Caki2 (cell line): Measurements from ENCODE around the gene FRMD4A. TPM values are rescaled to one million over a fixed set of nuclear protein-coding genes. Genes with fewer than 3 reads are reported as not detected.
"Not testable (repeated sequence)": the region's sequence is repeated elsewhere in the genome, so short reads cannot be mapped to it uniquely, and the experiment has no call there.

ENCODE experiments used
- DNase-seq: peaks from one replicate; pipeline ENCODE4 v3.0.0-alpha.2; 2015; ENCODE audit warnings: low read depth
- in situ Hi-C: cut with HindIII; loops from 2 replicates; pipeline ENCODE4 v1.10.0; 2016; ENCODE audit warnings: low sequenced_read_pairs, low pct_unique_long_range_greater_than_20kb, mixed read lengths
- total RNA-seq: library from RNA; depleted of rRNA; stranded (reverse); fragments of >200 nt; shearing (Covaris generic); gene quantifications from 2 replicates; pipeline ENCODE4 v1.2.3, GENCODE V29; 2014; ENCODE audit warnings: low replicate concordance

The FRMD4A gene
- total RNA-seq, 1 experiment from 2014 or later, result 3.8 TPM

DNA sequence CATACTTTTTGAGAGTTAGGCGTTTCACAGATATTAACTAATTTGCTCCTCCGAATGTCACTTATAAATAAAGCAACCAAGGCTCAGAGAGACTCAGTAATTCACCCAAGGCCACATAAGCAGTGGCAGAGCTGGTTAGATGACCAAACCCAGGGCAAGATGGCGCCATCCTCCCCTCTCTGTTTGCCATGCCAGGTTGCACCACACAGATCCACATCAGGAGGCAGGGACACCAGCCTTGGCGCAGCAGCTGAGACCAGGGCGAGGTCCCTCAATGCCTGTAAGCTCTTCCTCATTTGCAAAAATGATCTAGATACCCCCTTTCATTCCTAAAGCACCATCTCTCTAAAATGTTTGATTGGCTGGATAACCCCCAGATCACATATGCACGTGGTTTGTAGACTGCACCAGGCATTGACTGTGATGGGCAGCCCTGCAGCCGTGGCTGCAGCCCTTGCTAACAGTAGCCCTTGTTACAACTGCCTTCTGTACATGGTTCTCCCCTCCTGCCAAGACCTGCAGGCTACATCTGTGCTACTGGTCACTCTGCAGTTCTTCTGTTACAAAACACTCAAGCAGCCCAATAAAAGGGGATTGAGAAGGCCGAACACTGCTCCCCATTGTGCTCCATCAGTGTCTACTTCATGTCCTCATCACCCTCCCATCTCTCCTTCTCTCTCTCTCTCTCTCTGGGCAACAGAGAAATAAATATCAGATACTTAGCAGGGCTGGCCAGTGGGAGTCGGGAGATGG, 445.3 kb downstream of the FRMD4A start:
- DNase-seq, result no peak
- in situ Hi-C loops, result no loop called here

DNA sequence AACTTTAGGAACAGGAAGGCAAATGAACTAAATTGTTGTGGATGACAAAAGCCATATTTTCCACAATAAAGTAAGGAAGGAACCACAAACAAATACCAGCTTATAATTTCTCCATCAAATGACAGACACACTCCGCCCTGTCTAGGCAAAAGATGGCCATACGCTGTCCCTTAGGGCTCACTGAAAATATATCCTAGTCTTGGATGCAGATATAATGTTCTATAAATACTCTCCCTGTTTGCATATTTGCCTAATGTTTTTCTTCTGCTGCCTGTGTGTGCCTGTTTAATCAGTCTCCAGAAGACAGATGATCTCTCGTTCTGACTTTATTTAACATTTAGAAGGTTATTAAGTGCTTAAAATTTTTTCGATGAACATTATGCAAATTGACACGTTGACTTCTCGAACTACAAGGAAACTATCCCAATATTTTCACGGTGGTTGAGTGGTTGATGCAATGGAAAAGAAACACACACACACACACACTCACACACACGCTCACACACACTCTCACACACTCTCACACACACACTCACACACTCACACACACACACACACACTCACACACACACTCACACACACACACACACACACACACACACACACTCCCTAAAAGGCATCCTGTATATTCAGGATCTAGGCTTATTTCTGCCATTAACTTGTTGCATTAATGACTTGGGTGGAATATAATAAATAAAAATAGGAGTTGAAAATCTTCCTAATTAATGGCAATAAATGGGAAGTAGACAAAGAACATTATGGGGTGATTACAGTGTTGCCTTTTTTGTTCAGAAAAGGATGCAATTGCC, 446.9 kb downstream of the FRMD4A start:
- in situ Hi-C loops, result no loop called here
- no peak for DNase-seq

DNA sequence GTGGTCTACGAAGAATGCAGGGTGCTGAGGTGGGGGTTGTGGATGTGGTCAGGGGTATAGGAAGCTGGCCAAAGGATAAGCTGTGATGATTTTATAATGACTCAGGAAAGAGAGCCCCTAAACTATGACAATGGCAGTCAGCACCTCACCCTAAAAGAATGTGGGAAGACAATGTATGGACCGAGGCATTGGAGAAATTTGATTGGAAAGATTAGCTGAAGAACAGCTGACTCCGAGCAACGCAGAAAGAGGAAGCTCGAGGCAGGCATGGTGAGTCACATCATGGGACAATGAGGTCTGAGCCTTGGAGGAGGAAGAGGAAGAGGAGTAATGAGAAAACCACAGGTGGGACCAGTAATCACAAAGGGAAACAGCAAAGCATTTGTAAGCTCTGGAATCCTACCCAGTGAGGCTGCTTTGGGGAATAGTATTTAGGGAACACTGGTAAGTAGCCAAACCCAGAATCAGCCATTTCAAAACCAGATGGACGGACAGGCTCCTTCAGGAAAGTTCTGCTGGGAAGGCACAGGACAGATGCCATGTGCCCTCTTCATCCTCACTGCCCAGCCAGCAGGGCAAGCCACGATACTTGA, 448.5 kb downstream of the FRMD4A start:
- peak; percentile 31 for DNase-seq
- in situ Hi-C loops, result no loop called here

DNA sequence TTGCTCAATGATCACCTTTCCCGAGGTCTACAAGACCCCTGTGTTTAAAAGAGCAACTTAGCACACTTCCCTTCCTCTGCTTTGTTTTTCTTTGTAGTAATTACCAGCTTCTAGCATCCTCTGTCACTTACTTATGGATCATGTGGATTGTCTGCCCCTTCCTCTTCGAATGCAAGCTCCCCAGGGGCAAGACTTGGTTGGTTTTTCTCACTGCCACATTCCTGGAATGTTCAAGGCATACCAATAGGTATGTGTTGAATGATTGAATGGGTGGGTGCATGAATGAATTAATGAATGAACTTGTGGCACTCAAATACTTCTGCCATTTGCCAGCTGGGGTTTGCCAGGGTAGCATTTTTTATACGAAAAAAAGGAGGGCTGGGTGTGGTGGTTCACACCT, 450.0 kb downstream of the FRMD4A start:
- DNase-seq, result no peak
- in situ Hi-C loops, result no loop called here

DNA sequence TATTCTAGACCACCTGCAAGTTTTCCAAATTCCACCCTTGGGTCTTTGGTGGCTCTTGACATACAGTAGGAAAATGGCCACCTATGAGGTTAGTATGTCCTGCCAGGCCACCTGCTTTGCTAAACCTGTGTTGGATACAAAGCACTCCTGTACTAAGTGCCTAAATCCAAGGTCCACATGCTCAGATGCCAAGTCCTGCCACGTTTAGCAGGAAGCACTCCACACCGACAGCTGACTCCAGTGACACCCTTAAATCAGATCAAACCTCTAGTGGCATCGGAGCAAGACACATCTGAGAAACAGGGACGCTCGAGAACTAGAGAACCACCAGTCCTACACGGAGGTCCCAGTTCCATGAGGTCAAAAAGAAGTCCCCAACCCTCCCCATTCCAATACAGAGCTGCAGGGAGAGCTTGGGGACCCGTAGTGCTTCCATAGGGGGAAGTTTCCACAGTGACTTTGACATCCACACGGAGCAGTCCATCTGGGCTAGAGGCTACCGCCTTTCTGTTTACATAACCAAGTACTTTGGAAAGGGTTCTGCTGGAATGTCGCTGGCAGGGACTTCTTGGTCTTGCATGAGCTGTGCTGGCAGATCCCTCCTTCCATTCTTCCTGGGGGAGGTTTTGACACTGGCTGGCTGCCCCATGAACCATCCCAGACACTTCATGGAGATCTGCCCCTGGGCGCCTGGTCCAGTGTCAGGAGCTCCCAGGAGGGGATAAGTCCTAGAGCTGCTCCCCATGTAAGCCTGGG, 453.4 kb downstream of the FRMD4A start:
- no peak for DNase-seq

DNA sequence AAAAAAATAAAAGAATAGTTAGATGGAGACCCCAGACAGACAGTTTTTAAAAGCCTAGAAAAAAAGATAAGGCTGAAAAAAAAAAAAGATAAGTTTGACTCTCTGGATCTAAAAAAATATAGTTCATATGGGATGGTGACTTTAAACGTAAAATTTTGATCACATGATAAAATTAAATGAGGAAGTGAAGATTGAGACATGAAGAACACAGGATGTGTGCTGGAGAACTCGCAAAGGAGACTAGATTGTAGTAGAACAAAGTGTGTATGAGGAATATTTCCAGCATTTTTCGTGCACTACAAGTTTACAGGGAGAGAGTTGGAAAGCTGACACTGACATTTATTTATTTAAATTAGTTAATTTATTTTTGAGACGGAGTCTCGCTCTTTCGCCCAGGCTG, 457.5 kb downstream of the FRMD4A start:
- in situ Hi-C loops, result no loop called here
- DNase-seq, result no peak

More for the DNA sequence above, 453.4 kb downstream of the FRMD4A start:
- in situ Hi-C loops, result no loop called here

DNA sequence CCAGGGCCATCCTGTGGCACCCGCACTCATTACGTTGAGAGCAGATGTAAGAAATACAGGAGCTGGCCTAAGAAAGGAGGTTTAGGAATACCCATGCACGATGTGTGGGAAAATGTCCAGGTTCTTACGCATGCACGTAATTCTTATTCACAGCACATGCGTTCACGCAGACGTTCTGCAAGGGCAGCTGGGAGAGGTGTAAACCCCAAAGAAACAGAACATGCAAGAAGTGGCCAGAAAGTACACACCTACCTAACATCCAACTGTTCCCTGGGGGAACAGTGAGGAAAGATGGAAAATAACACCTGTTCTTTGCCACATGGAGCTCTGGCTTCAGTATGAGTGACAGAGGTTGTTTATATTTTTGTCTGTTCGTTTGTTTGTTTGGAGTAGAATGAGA, 458.3 kb downstream of the FRMD4A start:
- in situ Hi-C loops, result no loop called here
- no peak for DNase-seq

DNA sequence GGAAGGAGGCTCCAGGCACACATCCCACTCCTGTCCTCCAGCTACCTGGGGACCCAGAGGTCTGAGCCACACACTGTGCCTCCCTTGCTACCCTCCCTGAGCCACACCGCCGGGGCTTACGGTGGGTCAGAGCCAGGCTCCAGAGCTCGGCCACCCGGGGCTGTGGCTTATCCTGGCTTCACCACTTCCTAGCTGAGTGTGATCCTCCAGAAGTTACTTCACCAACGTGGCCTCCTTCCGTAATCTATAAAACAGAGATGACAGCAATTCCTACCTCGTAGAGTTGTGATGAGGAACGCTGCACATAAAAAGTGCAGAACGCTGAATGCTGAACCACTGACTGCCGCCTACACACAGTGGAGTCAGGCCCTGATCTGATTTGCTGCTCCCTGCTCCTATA, 458.9 kb downstream of the FRMD4A start:
- no peak for DNase-seq
- in situ Hi-C loops, result no loop called here

DNA sequence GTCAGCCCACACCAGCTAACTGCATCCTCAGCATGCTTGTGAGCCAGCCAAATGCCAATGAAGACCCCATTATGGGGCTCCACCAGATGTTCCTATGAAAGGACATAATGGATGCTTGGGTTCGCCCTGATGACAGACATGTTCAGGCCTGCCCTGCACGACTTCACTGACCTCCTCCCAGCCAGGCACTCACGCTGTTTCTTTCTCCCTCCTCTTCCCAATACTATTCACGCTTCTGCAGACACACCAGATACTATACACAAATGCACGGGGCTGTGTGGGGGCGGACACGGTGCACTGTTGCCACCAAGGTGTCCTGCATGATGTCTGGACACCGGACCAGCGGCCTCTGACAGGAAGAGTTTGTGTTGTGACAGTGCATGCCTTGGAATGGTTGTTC, 459.7 kb downstream of the FRMD4A start:
- in situ Hi-C loops, result no loop called here

DNA sequence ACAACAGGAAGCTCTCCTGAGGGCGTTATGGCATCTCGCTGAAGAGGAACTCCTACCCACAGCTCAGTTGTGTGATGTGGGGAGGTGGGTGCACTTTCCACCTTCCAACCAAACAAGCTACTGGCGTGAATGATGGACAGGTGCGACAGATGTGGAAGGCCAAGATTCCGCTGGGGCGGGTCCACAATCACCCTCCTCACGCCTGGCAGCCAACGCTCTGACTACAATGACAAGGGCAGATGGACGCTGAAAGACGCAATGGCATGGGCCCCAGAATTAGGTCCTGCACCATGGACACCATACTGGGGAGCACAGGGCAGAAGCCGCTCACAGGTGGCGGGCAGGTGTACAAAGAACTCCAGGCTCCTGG, 461.4 kb downstream of the FRMD4A start:
- in situ Hi-C loops, result no loop called here
- no peak for DNase-seq

More for the DNA sequence above, 459.7 kb downstream of the FRMD4A start:
- DNase-seq, result no peak

DNA sequence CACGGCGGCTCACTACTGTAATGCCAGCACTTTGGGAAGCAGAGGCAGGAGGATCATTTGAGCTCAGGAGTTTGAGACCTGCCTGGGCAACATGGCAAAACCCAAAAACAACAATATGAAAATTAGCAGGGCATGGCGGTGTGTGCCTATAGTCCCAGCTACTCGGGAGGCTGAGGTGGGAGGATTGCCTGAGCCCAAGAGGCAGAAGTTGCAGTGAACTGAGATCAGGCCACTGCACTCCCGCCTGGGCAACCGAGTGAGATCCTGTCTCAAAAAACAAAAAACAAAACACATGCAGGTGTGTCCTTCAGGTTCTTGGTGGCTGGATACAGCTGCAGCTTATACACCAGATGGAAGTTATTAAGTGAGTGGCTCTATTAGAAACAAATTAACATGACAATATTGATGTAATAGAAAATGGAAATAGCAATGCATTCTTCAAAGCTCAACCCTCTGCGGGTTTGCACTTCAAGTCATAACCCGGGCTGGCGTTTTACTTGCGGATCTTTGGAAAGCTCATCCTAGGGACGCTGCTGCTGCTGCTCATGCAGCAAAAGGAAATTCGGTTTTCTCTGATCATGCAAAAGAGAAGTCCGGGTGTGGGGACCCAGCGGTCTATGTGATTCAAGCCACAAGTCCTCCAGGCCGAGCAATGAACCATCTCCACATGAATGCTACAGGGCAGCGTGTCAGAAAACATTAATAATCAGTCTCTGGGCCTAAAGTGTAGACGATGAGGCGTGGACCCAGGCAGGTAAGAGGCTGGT, 462.0 kb downstream of the FRMD4A start:
- no peak for DNase-seq
- in situ Hi-C loops, result no loop called here

DNA sequence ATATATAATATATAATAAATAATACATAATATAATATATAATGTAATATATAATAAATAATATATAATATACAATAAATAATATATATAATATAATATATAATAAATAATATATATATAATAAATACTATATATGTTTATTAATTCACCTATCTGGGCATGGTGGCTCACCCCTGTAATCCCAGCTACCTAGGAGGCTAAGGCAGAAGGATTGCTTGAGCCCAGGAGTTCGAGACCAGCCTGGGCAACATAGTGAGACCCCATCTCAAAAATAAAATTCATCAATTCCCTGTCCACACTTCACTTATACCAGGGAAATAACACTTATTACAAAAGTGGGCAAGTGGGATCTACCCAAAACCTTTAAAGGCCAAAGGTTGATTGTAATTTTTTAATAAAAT, 462.9 kb downstream of the FRMD4A start:
- in situ Hi-C loops, result no loop called here
- no peak for DNase-seq

DNA sequence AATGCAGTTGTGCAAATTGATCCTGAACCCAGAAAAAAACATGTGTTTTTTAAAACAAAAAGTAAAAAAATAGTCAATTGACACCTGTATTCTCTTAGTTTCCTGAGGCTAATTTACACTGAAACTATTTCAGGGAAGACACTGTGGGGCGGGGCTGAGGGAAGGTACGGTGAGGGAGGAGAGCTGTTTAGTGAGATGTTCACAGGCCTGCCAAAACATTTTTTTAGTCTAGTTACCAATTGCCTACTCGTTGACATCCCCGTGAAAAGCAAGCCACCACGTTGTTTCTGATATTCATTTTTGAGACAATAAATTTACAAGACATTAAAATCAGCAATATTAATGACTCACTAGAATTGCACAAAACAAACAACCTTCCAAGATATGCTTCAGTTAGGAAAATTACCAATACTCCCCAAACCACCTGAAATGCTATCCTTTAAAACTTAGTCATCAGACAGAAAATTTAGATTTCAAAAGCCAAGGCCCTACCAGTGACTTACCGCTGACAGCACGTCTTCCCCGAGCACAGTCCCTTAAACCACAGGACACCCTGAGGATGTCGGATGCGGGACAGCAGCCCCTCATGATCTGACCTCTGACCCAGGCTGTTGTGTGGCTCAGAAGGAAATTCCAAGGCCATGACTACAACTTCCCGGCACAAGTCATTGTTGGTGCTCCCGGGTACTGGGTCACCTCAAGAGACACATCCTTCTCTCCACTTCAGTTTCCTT, 464.8 kb downstream of the FRMD4A start:
- peak; percentile 61 for DNase-seq
- in situ Hi-C loops, result no loop called here

DNA sequence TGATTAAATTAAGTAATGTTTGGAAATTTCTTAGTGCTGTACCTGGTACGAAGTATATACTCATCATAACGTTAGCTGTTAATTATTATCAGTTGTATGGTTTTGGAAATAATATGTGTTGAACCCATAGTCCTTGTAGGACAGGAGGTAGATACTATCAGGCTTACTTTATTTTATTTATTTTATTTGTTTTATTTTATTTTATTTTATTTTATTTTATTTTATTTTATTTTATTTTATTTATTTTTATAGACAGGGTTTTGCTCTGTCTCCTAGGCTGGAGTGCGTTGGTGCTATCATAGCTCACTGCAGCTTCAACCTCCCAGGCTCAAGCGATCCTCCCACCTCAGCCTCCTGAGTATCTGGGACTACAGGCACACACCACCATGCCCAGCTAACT, 465.5 kb downstream of the FRMD4A start:
- DNase-seq, in situ Hi-C loops: not testable (repeated sequence)

DNA sequence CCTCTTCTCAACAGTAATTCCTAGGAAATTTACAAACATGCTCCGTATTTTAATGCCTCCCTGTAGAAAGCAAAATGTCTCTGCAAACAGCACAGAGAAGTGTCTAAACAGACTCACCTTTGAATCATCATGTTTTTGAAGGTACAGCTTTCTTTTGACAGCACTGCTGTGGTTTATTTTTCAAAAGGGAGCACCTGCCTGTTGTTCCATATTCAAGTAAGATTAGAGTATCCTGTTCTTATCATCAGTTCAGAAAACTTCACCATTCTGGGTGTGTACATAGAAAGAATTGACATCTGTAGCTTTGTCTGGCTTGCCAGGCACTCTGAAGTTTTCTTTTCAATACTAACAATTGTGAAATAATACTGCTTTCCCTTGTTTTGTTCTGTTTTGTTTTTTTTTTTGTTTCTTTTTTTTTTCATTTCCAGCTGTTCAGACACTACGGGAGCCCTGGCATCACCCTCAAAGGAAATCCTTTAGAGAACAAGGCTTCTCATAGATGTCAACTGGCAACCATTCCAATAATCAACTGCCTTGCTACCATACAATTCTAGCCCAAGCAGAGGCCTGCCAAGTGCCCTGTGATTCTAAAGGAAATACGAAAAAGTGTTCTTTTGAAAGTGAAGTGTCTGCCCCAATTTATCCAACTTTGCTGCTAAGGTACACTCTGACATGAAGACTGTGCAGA, 468.0 kb downstream of the FRMD4A start:
- DNase-seq, result no peak
- in situ Hi-C loops, result no loop called here

DNA sequence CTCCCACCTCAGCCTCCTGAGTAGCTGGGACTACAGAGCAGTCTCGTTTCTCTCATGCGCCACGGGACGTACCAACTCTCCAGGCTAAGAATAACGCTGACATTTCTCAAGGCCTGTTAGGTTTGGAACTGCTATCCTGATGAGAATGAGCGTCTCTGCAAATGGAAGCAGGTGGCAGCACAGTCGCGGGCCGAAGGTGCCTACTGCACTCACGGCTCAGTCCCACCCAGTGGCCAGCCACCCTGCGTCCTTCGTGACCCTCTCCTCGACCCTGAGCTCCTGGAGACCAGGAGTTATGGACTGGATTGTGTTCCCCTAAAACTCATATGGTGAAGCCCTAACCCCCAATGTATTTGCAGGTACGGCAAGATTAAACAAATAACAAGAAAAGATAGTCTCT, 469.8 kb downstream of the FRMD4A start:
- DNase-seq, result no peak
- in situ Hi-C loops, result no loop called here
